ENCODE results near the gene CDH26. TPM values are rescaled to one million over a fixed set of nuclear protein-coding genes. Genes with fewer than 3 reads are reported as not detected.
"Not testable (repeated sequence)": the region's sequence is repeated elsewhere in the genome, so short reads cannot be mapped to it uniquely, and the experiment has no call there.

CDH26 gene
- total and polyA plus RNA-seq, 10 of the 15 experiments (the other 5 are each of a cell fraction or from before 2014, with no cell fraction given), result 0.03 to 0.19 (median 0.08) TPM; not detected in 4

DNA sequence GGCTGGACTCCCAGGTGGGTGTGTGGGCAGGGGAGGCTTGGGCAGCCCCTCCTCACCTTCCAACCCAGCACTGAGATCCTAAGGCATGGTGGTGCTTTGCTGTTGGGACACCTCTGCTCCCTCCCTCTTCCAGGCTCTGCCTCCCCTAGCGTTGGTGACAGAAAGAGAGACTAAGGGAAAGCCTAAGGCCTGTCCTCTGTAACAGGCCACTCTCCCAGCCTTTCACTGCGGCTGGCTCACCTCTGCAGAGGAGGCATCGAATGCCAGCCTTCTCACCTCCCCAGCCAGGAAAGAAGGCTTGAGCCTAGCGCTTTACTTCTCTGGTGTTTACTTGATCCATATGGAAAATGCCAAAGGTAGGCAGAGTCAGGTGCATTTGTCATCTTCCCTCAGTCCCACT lies 3.5 kb upstream of the CDH26 start (continued):
- no peak for TF ChIP-seq CEBPB (IDR thresholded peaks at IDR 0.05; ENCODE audit: borderline replicate concordance in 1 of 2, low read depth in 2 of 2, low read length in 2 of 2)

GRCh38 chr20:59955131-59955796 lies 3.0 kb upstream of the CDH26 start:
- no peak for DNase-seq (ENCODE audit: low read depth, low spot score)
- Histone ChIP-seq H3K27me3 (replicated peaks in 1 of 2; ENCODE audit: control insufficient read depth in 2 of 2, insufficient read depth in 2 of 2, low read length in 1 of 2) (no peaks in the 10 kb centered on the region), H3K27ac (ENCODE audit: control insufficient read depth, insufficient read depth) (no peak overlapping the region), H3K4me2 (ENCODE audit: control insufficient read depth, insufficient read depth) (no peak overlapping the region), H4K20me1 (ENCODE audit: control insufficient read depth, insufficient read depth) (no peaks in the 10 kb centered on the region), H3K4me3 (no peak overlapping the region), H2AFZ (ENCODE audit: control insufficient read depth, low read depth, low read length) (no peak overlapping the region), H3K4me1 (ENCODE audit: control insufficient read depth, insufficient read depth, low read length) (no peaks in the 10 kb centered on the region), H3K79me2 (ENCODE audit: control insufficient read depth, insufficient read depth, low read length) (no peaks in the 10 kb centered on the region), H3K9ac (ENCODE audit: control insufficient read depth, insufficient read depth, low read length) (no peak overlapping the region), H3K36me3 (ENCODE audit: control insufficient read depth in 2 of 2, insufficient read depth in 2 of 2, low read length in 1 of 2) (no peaks in the 10 kb centered on the region; a peak in 1 of 4 replicates), H3K9me3 (replicated peaks; ENCODE audit: control insufficient read depth, insufficient read depth, low read length) (no peaks in the 10 kb centered on the region)
- peak; percentile 56 for ATAC-seq
- 58% methylated on average over 8 of the region's 8 CpGs for WGBS (ENCODE audit: insufficient coverage, insufficient replicate concordance, low lambda C conversion rate, missing lambda C conversion rate)
- ChIA-PET POLR2A (no interaction called here), RAD21 (ENCODE audit: unreplicated experiment) (interaction anchor here (0.8 to 1.3 kb wide), 3 partner anchors 14 to 21 kb away, joined by 3 to 5 read pairs (median 4); partner anchors contain the start of genes FAM217B and PPP1R3D), SMC1A (ENCODE audit: uncharacterized antibody, unreplicated experiment) (interaction anchor here (0.6 kb wide), 1 partner anchor 43 kb away, joined by 3 read pairs; no protein-coding TSS in a partner anchor), CTCF (interaction anchor here (1.0 to 12.8 kb wide), 3 partner anchors 18 to 102 kb away, joined by 3 to 173 read pairs (median 4); partner anchors contain the start of genes FAM217B, PPP1R3D and SYCP2)
- TF ChIP-seq ETV6 (conservative IDR thresholded peaks at IDR 0.05 in 1 of 2, IDR thresholded peaks at IDR 0.05 in 1 of 2; ENCODE audit: borderline replicate concordance in 1 of 2, low read depth in 1 of 2), result no peak
- no peak for TF ChIP-seq TCF3 (IDR thresholded peaks at IDR 0.05; ENCODE audit: borderline replicate concordance, insufficient read depth, low read depth, low read length)
- TF ChIP-seq POLR2AphosphoS2 (IDR thresholded peaks at IDR 0.05; ENCODE audit: low read depth, low read length), result no peak
- TF ChIP-seq, protein P1, sequence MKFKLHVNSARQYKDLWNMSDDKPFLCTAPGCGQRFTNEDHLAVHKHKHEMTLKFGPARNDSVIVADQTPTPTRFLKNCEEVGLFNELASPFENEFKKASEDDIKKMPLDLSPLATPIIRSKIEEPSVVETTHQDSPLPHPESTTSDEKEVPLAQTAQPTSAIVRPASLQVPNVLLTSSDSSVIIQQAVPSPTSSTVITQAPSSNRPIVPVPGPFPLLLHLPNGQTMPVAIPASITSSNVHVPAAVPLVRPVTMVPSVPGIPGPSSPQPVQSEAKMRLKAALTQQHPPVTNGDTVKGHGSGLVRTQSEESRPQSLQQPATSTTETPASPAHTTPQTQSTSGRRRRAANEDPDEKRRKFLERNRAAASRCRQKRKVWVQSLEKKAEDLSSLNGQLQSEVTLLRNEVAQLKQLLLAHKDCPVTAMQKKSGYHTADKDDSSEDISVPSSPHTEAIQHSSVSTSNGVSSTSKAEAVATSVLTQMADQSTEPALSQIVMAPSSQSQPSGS (IDR thresholded peaks at IDR 0.05; ENCODE audit: low read length), result no peak
- no peak for TF ChIP-seq MYB (IDR thresholded peaks at IDR 0.05; ENCODE audit: borderline replicate concordance, low read depth, low read length)
- peak; percentile 25; the same call in 1 of the 2 replicates for TF ChIP-seq RAD21 (IDR thresholded peaks at IDR 0.05; ENCODE audit: insufficient read depth, low read depth, low read length)
- TF ChIP-seq CTCF (IDR thresholded peaks at IDR 0.05 in 2 of 3, conservative IDR thresholded peaks at IDR 0.05 in 1 of 3; ENCODE audit: control insufficient read depth in 2 of 3, extremely low read depth in 1 of 3, insufficient read depth in 1 of 3, low read depth in 3 of 3, low read length in 3 of 3), result peak in 2 of 3 experiments; percentile 24 to 30; a peak in 3 of 6 replicates
- TF ChIP-seq ZNF622 (IDR thresholded peaks at IDR 0.05), result no peak
- no TSS peak for BruUV-seq (replicated peaks)
- intact Hi-C loops (cut with micrococcal nuclease; ENCODE audit: unreplicated experiment), result no loop called here
- in situ Hi-C loops (cut with MboI), result no loop called here
- no peak for FAIRE-seq

DNA sequence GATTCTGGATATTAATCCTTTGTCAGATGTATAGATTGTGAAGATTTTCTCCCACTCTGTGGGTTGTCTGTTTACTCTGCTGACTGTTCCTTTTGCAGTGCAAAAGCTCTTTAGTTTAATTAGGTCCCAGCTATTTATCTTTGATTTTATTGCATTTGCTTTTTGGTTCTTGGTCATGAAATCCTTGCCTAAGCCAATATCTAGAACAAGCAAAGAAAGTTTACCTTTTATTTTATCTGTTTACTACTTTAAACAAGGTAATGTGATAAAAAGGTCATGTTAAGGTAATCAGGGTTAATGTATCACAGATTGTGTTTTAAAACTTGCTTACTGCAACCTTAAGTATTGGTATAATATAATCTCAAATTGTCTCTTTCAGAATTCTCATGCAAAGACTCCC lies 655 bp upstream of the CDH26 start:
- ATAC-seq; DNase-seq (ENCODE audit: low read depth, low spot score); H3K79me2 ChIP-seq (ENCODE audit: control insufficient read depth, insufficient read depth, low read length); FAIRE-seq; RAD21 ChIA-PET (ENCODE audit: unreplicated experiment); H2AFZ ChIP-seq (ENCODE audit: control insufficient read depth, low read depth, low read length); H3K27me3 ChIP-seq (replicated peaks in 1 of 2; ENCODE audit: control insufficient read depth in 2 of 2, insufficient read depth in 2 of 2, low read length in 1 of 2); POLR2A ChIA-PET; H4K20me1 ChIP-seq (ENCODE audit: control insufficient read depth, insufficient read depth); SMC1A ChIA-PET (ENCODE audit: uncharacterized antibody, unreplicated experiment); H3K27ac ChIP-seq (ENCODE audit: control insufficient read depth, insufficient read depth); in situ Hi-C loops (cut with MboI); H3K36me3 ChIP-seq (ENCODE audit: control insufficient read depth in 2 of 2, insufficient read depth in 2 of 2, low read length in 1 of 2); H3K4me1 ChIP-seq (ENCODE audit: control insufficient read depth, insufficient read depth, low read length); H3K4me2 ChIP-seq (ENCODE audit: control insufficient read depth, insufficient read depth); H3K9ac ChIP-seq (ENCODE audit: control insufficient read depth, insufficient read depth, low read length); BruUV-seq (replicated peaks); H3K4me3 ChIP-seq; intact Hi-C loops (cut with micrococcal nuclease; ENCODE audit: unreplicated experiment); H3K9me3 ChIP-seq (replicated peaks; ENCODE audit: control insufficient read depth, insufficient read depth, low read length): not testable (repeated sequence)
- CTCF ChIA-PET, result interaction anchor here (1.4 kb wide), 1 partner anchor 23 kb away, joined by 3 read pairs; no protein-coding TSS in a partner anchor
